GM04504 (cell line): ENCODE measurements around the gene FRRS1.
A peak's percentile ranks its signal among the peaks of the same experiment; 100 is the strongest.

Source experiments
- DNase-seq: peaks from one replicate; pipeline ENCODE4 v3.0.0-alpha.2; 2012; ENCODE audit warnings: low read depth

The FRRS1 gene

GRCh38 chr1:99727575-99728185, 38.8 kb downstream of the FRRS1 start:
- peak; percentile 20 for DNase-seq

- no peak for DNase-seq
Observed at GRCh38 chr1:99726818-99727217, 39.6 kb downstream of the FRRS1 start.

GRCh38 chr1:99726407-99726806, 40.0 kb downstream of the FRRS1 start:
- DNase-seq = no peak

GRCh38 chr1:99725996-99726395, 40.4 kb downstream of the FRRS1 start:
- DNase-seq = no peak

- DNase-seq = no peak
Observed at GRCh38 chr1:99723251-99723650, 43.2 kb downstream of the FRRS1 start.

GRCh38 chr1:99717005-99717404, 49.4 kb downstream of the FRRS1 start:
- no peak for DNase-seq

- DNase-seq = no peak
Observed at GRCh38 chr1:99713006-99713405, 53.4 kb downstream of the FRRS1 start.

- DNase-seq = no peak
Observed at GRCh38 chr1:99710994-99711393, 55.4 kb downstream of the FRRS1 start.

- DNase-seq = peak; percentile 30
Observed at GRCh38 chr1:99707535-99708142, 58.8 kb downstream of the FRRS1 start.

GRCh38 chr1:99705385-99705784, 61.0 kb downstream of the FRRS1 start:
- no peak for DNase-seq

- no peak for DNase-seq
Observed at GRCh38 chr1:99704356-99704816, 62.0 kb downstream of the FRRS1 start.

- DNase-seq = no peak
Observed at GRCh38 chr1:99702221-99702620, 64.2 kb downstream of the FRRS1 start.

- no peak for DNase-seq
Observed at GRCh38 chr1:99700020-99700419, 66.4 kb downstream of the FRRS1 start.

- no peak for DNase-seq
Observed at GRCh38 chr1:99697580-99697979, 68.9 kb downstream of the FRRS1 start.

- no peak for DNase-seq
Observed at GRCh38 chr1:99696616-99697015, 69.8 kb downstream of the FRRS1 start.

- no peak for DNase-seq
Observed at GRCh38 chr1:99691175-99691574, 75.3 kb downstream of the FRRS1 start.

- DNase-seq = peak; percentile 94
Observed at GRCh38 chr1:99685516-99686180, 80.8 kb downstream of the FRRS1 start.

- no peak for DNase-seq
Observed at GRCh38 chr1:99682291-99682751, 84.1 kb downstream of the FRRS1 start.

- DNase-seq = no peak
Observed at GRCh38 chr1:99681583-99681982, 84.9 kb downstream of the FRRS1 start.

GRCh38 chr1:99680270-99680669, 86.2 kb downstream of the FRRS1 start:
- DNase-seq = no peak

GRCh38 chr1:99677416-99677815, 89.0 kb downstream of the FRRS1 start:
- no peak for DNase-seq

- no peak for DNase-seq
Observed at GRCh38 chr1:99676876-99677275, 89.6 kb downstream of the FRRS1 start.

- DNase-seq = no peak
Observed at GRCh38 chr1:99675994-99676393, 90.4 kb downstream of the FRRS1 start.
